ENCODE data around the gene PTX3. TPM values are rescaled to one million over a fixed set of nuclear protein-coding genes. Genes with fewer than 3 reads are reported as not detected.

Gene PTX3
- total and polyA plus RNA-seq, 2 of the 13 experiments (the other 11 are each of a cell fraction or from before 2014, with no cell fraction given), result not detected

GRCh38 chr3:157429708-157430107 is 6.9 kb upstream of the PTX3 start:
- TF ChIP-seq THRA (CRISPR knock-in tag; IDR thresholded peaks at IDR 0.05; ENCODE audit: borderline replicate concordance), result no peak
- no peak for TF ChIP-seq HDAC1 (CRISPR knock-in tag; IDR thresholded peaks at IDR 0.05)
- TF ChIP-seq NFIB (CRISPR knock-in tag; IDR thresholded peaks at IDR 0.05; ENCODE audit: borderline replicate concordance), result no peak
- no peak for TF ChIP-seq MAZ (IDR thresholded peaks at IDR 0.05; ENCODE audit: borderline replicate concordance, low read depth, low read length)
- no peak for TF ChIP-seq MAZ (CRISPR knock-in tag; IDR thresholded peaks at IDR 0.05; ENCODE audit: low read depth)
- TF ChIP-seq ESRRA (CRISPR knock-in tag; IDR thresholded peaks at IDR 0.05; ENCODE audit: low read depth), result no peak
- TF ChIP-seq ARNT (IDR thresholded peaks at IDR 0.05), result no peak
- no peak for TF ChIP-seq ZNF788 (CRISPR knock-in tag; IDR thresholded peaks at IDR 0.05; ENCODE audit: borderline replicate concordance)
- TF ChIP-seq ZNF501 (CRISPR knock-in tag; IDR thresholded peaks at IDR 0.05), result no peak
- TF ChIP-seq FIP1L1 (IDR thresholded peaks at IDR 0.05; ENCODE audit: borderline replicate concordance, insufficient read depth, low read depth, low read length), result no peak
- no peak for TF ChIP-seq ZNF382 (CRISPR knock-in tag; IDR thresholded peaks at IDR 0.05; ENCODE audit: borderline replicate concordance)
- no peak for TF ChIP-seq ZNF576 (CRISPR knock-in tag; IDR thresholded peaks at IDR 0.05)
- no peak for TF ChIP-seq MTA1 (CRISPR knock-in tag; IDR thresholded peaks at IDR 0.05; ENCODE audit: borderline replicate concordance)
- no peak for TF ChIP-seq TBX3 (IDR thresholded peaks at IDR 0.05; ENCODE audit: borderline replicate concordance)
- TF ChIP-seq TERF1 (CRISPR knock-in tag; IDR thresholded peaks at IDR 0.05), result no peak
- ATAC-seq (no peak), FAIRE-seq (no peak), DNase-seq (ENCODE audit: low spot score) (no peak)
- Histone ChIP-seq H4K20me1 (ENCODE audit: insufficient read depth, low read length) (no peaks in the 10 kb centered on the region), H3K27ac (ENCODE audit: extremely low read length, insufficient read depth, low read length) (no peak overlapping the region), H3K9ac (ENCODE audit: insufficient read depth, low read depth, low read length) (no peak overlapping the region), H3K79me2 (ENCODE audit: insufficient read depth, low read length) (no peaks in the 10 kb centered on the region), H3K4me1 (ENCODE audit: insufficient read depth, low read length) (no peaks in the 10 kb centered on the region), H2AFZ (ENCODE audit: low read length) (no peak overlapping the region), H3K27me3 (ENCODE audit: control insufficient read depth in 1 of 2, insufficient read depth in 2 of 2, low read length in 2 of 2) (no peaks in the 10 kb centered on the region), H3K9me3 (ENCODE audit: low read length) (no peaks in the 10 kb centered on the region), H3K4me3 (replicated peaks in 1 of 3; ENCODE audit: insufficient read depth in 1 of 3, low read depth in 2 of 3, low read length in 3 of 3) (no peak overlapping the region), H3K4me2 (ENCODE audit: low read depth, low read length) (no peak overlapping the region), H3K36me3 (replicated peaks in 1 of 2; ENCODE audit: control insufficient read depth in 1 of 2, insufficient read depth in 2 of 2, low read length in 2 of 2) (no peaks in the 10 kb centered on the region)
- in situ Hi-C loops (cut with HindIII; ENCODE audit: extremely low pct_ligation_motif_present, low pct_unique_long_range_greater_than_20kb), result no loop called here
- ChIA-PET POLR2A (no interaction called here), CTCF (ENCODE audit: low intra/inter-chr PET ratio, low total read pairs) (no interaction called here)
- no TSS peak for BruUV-seq (replicated peaks)
- 0% methylated on average over 2 of the region's 2 CpGs for WGBS (ENCODE audit: low lambda C conversion rate)
- intact Hi-C loops (cut with micrococcal nuclease; ENCODE audit: unreplicated experiment), result no loop called here
